HCT116 (cell line): ENCODE results near the gene MAN2B1. TPM values are rescaled to one million over a fixed set of nuclear protein-coding genes. Genes with fewer than 3 reads are reported as not detected.

Source experiments
- ATAC-seq: fragments of 200-7000 bp; cut with Tn5 transposase; 2 replicates; pipeline ENCODE4 v1.9.1; 2020; ENCODE audit warnings: mild to moderate bottlenecking, moderate library complexity
- BruUV-seq: library from RNA; stranded (reverse); fragments of 400-500 nt; replicated peaks from 2 replicates; lab custom pipeline; 2021; lab: Mats Ljungman, UMichigan
- CTCF ChIA-PET: fragments of 300-600 bp; sonication (Branson Sonifier 250); formaldehyde crosslinking; loops from one replicate; lab custom pipeline; 2021; ENCODE audit warnings: antibody characterized with exemption; lab: Charles Lee
- POLR2A ChIA-PET: fragments of 300-600, 350-600 bp; sonication (Branson Sonifier 250); formaldehyde crosslinking; loops from one replicate; lab custom pipeline; 2021; ENCODE audit warnings: antibody characterized with exemption; lab: Charles Lee
- RAD21 ChIA-PET, 2 experiments: fragments of 300-600 bp; sonication (Branson Sonifier 250); formaldehyde crosslinking; loops; one replicate each; lab custom pipeline; 2023; ENCODE audit warnings: low total read pairs in 2 of 2; ENCODE audit not compliant: uncharacterized antibody in 2 of 2, unreplicated experiment in 2 of 2, low non-redundant PET in 1 of 2; lab: Charles Lee
- DNase-seq: peaks from one replicate; pipeline ENCODE4 v3.0.0-alpha.2; 2010; ENCODE audit warnings: low read depth, low spot score
- H2AFZ ChIP-seq: fragments of 200-600 bp; shearing (Covaris generic), sonication (generic); 2 replicates; pipeline ENCODE4 v1.6.1; 2017; ENCODE audit warnings: low read depth, mixed run types, mixed read lengths, antibody characterized with exemption, low read length; ENCODE audit not compliant: poor library complexity, severe bottlenecking
- H3K27ac ChIP-seq: 2 replicates; pipeline ENCODE4 v1.5.1; 2012; ENCODE audit warnings: low read depth, low read length
- H3K27me3 ChIP-seq: fragments of 200-600 bp; sonication (generic); 2 replicates; pipeline ENCODE4 v1.6.1; 2016; ENCODE audit warnings: mixed run types, low read length, mixed read lengths; ENCODE audit not compliant: insufficient read depth
- H3K36me3 ChIP-seq, 2 experiments: fragments of 200-500 bp in 1 of 2; fragments of 200-600 bp in 1 of 2; sonication (Bioruptor generic) in 1 of 2; sonication (generic) in 1 of 2; 2 replicates each; pipeline versions ENCODE4 v1.5.1 to v1.6.1; 2014 to 2016; ENCODE audit warnings: low read length in 2 of 2, inconsistent platforms in 1 of 2, mixed read lengths in 1 of 2, mixed run types in 1 of 2; ENCODE audit not compliant: insufficient read depth in 2 of 2, control insufficient read depth in 1 of 2
- H3K4me1 ChIP-seq, 2 experiments: fragments of 200-600 bp in 1 of 2; sonication (generic) in 1 of 2; 2 replicates each; pipeline versions ENCODE4 v1.5.1 to v1.6.1; 2012 to 2017; ENCODE audit warnings: low read length in 2 of 2, inconsistent platforms in 1 of 2, mild to moderate bottlenecking in 1 of 2, mixed read lengths in 1 of 2, mixed run types in 1 of 2, moderate library complexity in 1 of 2; ENCODE audit not compliant: insufficient read depth in 2 of 2, control insufficient read depth in 1 of 2
- H3K4me2 ChIP-seq: fragments of 200-600 bp; sonication (generic); 2 replicates; pipeline ENCODE4 v1.6.1; 2017; ENCODE audit warnings: mixed run types, low read length, mixed read lengths
- H3K4me3 ChIP-seq, 2 experiments: fragments of 200-600 bp in 1 of 2; sonication (generic) in 1 of 2; replicated peaks in 1 of 2; 2 replicates each; pipeline ENCODE4 v1.5.1; 2011 to 2016; ENCODE audit warnings: low read length in 2 of 2, control low read depth in 1 of 2, low read depth in 1 of 2, mild to moderate bottlenecking in 1 of 2, mixed read lengths in 1 of 2, mixed run types in 1 of 2
- H3K79me2 ChIP-seq: fragments of 200-600 bp; sonication (generic); 2 replicates; pipeline ENCODE4 v1.6.1; 2017; ENCODE audit warnings: mild to moderate bottlenecking, mixed run types, low read length, moderate library complexity, mixed read lengths; ENCODE audit not compliant: insufficient read depth
- H3K9ac ChIP-seq: fragments of 200-600 bp; sonication (generic); 2 replicates; pipeline ENCODE4 v1.6.1; 2016; ENCODE audit warnings: low read length, mixed read lengths
- H3K9me2 ChIP-seq: fragments of 200-600 bp; sonication (generic), shearing (Covaris generic); 2 replicates; pipeline ENCODE4 v1.6.1; 2017; ENCODE audit warnings: mixed run types, mild to moderate bottlenecking, moderate library complexity; ENCODE audit not compliant: insufficient read depth
- H3K9me3 ChIP-seq, 2 experiments: fragments of 200-500 bp in 1 of 2; fragments of 200-600 bp in 1 of 2; sonication (Bioruptor generic) in 1 of 2; sonication (generic) in 1 of 2; 2 replicates each; pipeline ENCODE4 v1.6.1; 2014 to 2017; ENCODE audit warnings: low read length in 2 of 2, mixed read lengths in 2 of 2, inconsistent platforms in 1 of 2, low read depth in 1 of 2, mild to moderate bottlenecking in 1 of 2, mixed run types in 1 of 2, moderate library complexity in 1 of 2; ENCODE audit not compliant: control insufficient read depth in 1 of 2, insufficient read depth in 1 of 2
- H4K20me1 ChIP-seq: fragments of 200-600 bp; sonication (generic), shearing (Covaris generic); 2 replicates; pipeline ENCODE4 v1.6.1; 2017; ENCODE audit warnings: mixed run types, mild to moderate bottlenecking, moderate library complexity; ENCODE audit not compliant: insufficient read depth
- ELF1 ChIP-seq: IDR thresholded peaks from 2 replicates; pipeline ENCODE4 v1.6.1; 2012; ENCODE audit warnings: low read depth, borderline replicate concordance
- EZH2phosphoT487 ChIP-seq: fragments of 200-600 bp; IDR thresholded peaks from 2 replicates; pipeline ENCODE4 v1.6.1; 2018; ENCODE audit warnings: antibody characterized with exemption, borderline replicate concordance
- JUND ChIP-seq: IDR thresholded peaks from 2 replicates; pipeline ENCODE4 v1.6.1; 2012
- POLR2A ChIP-seq: IDR thresholded peaks from 2 replicates; pipeline ENCODE4 v1.7.0; 2011; ENCODE audit warnings: borderline replicate concordance; ENCODE audit not compliant: insufficient read depth, insufficient read length; ENCODE audit errors: extremely low read depth
- SIN3A ChIP-seq: IDR thresholded peaks from 2 replicates; pipeline ENCODE4 v1.6.1; 2012; ENCODE audit warnings: low read depth
- SP1 ChIP-seq: IDR thresholded peaks from 2 replicates; pipeline ENCODE4 v1.6.1; 2012; ENCODE audit warnings: low read depth
- TCF7L2 ChIP-seq: IDR thresholded peaks from 2 replicates; pipeline ENCODE4 v1.7.0; 2011; ENCODE audit warnings: borderline replicate concordance, inconsistent platforms; ENCODE audit not compliant: insufficient read depth, insufficient read length; ENCODE audit errors: extremely low read depth
- YY1 ChIP-seq: IDR thresholded peaks from 2 replicates; pipeline ENCODE4 v1.6.1; 2011; ENCODE audit warnings: low read length, low read depth, moderate library complexity, mild to moderate bottlenecking; ENCODE audit not compliant: insufficient replicate concordance; ENCODE audit errors: extremely low read depth
- ZFX ChIP-seq: fragments of 450-650 bp; IDR thresholded peaks from 2 replicates; pipeline ENCODE4 v1.6.1; 2017
- ZNF274 ChIP-seq: fragments of 200-500 bp; sonication (Bioruptor generic); IDR thresholded peaks from 2 replicates; pipeline ENCODE4 v1.6.1; 2014; ENCODE audit warnings: mild to moderate bottlenecking, low read depth, low read length, inconsistent platforms
- intact Hi-C: fragments of 100-400 bp; cut with micrococcal nuclease; formaldehyde crosslinking; loops from 2 replicates; pipeline ENCODE4 v1.10.0; 2022
- total RNA-seq: library from RNA; stranded (reverse); gene quantifications from one replicate; pipeline ENCODE4 v1.2.1, GENCODE V29; 2021; ENCODE audit not compliant: unreplicated experiment
- TF ChIP-seq, protein P1 (sequence below): IDR thresholded peaks from 2 replicates; pipeline ENCODE4 v1.6.1; 2012; ENCODE audit warnings: low read depth
- TF ChIP-seq, protein P2 (sequence below): IDR thresholded peaks from 2 replicates; pipeline ENCODE4 v1.6.1; 2012
- TF ChIP-seq, protein P3 (sequence below): IDR thresholded peaks from 2 replicates; pipeline ENCODE4 v1.6.1; 2011; ENCODE audit warnings: mild to moderate bottlenecking, low read length, moderate library complexity; ENCODE audit not compliant: insufficient replicate concordance; ENCODE audit errors: extremely low read depth
- TF ChIP-seq, protein P4 (sequence below), 3 experiments: fragments of 200-600 bp in 1 of 3; sonication (generic) in 1 of 3; IDR thresholded peaks in 2 of 3; conservative IDR thresholded peaks in 1 of 3; 2 replicates each; pipeline ENCODE4 v1.5.1; 2012 to 2017; ENCODE audit warnings: low read depth in 2 of 3, low read length in 2 of 3, antibody characterized with exemption in 1 of 3, borderline replicate concordance in 1 of 3, control low read depth in 1 of 3, mild to moderate bottlenecking in 1 of 3, mixed read lengths in 1 of 3, mixed run types in 1 of 3, moderate library complexity in 1 of 3; ENCODE audit not compliant: insufficient read depth in 1 of 3

Gene MAN2B1
- total RNA-seq, 1 experiment from 2014 or later = 48.3 TPM

DNA sequence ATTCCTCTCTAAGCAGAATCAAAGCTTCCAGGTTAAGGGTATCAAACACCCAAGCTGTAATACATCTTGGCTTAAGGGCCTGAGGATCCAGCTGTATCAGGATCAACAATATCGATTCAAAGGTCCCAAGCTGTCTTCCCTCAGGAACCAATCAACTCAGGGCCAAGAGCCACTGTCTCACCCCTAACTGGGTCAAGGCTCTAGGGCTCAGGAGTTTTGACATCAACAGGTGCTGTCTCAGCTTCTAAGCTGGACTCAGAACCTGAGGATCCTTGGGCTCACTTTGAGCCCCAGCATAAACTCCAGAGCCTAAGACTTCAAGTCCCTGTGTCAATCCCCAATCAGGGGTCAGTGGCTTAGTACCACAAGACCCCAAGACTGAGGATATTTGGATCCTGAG, 29.0 kb upstream of the MAN2B1 start:
- Histone ChIP-seq H4K20me1 (no peaks in the 10 kb centered on the region), H3K9me2 (no peaks in the 10 kb centered on the region), H3K27ac (no peak overlapping the region), H3K4me3 (peak overlapping the region; percentile 88 to 92), H2AFZ (no peak overlapping the region), H3K9me3 (no peaks in the 10 kb centered on the region), H3K4me1 (peaks cover 9 to 23% of the 10 kb centered on the region in 2 experiments; a peak in 3 of 4 replicates), H3K79me2 (peaks cover 10% of the 10 kb centered on the region; the same call in 1 of the 2 replicates), H3K4me2 (peak overlapping the region; percentile 93), H3K27me3 (no peaks in the 10 kb centered on the region), H3K36me3 (peaks cover 8 to 12% of the 10 kb centered on the region in 2 experiments; a peak in 3 of 4 replicates), H3K9ac (peak overlapping the region; percentile 90)
- BruUV-seq = no TSS peak
- ATAC-seq = no peak
- no peak for DNase-seq
- CTCF ChIA-PET = no interaction called here
- POLR2A ChIA-PET = no interaction called here
- intact Hi-C loops = no loop called here
- RAD21 ChIA-PET = no interaction called here
- no peak for TF ChIP-seq POLR2A
- TF ChIP-seq, protein P1, sequence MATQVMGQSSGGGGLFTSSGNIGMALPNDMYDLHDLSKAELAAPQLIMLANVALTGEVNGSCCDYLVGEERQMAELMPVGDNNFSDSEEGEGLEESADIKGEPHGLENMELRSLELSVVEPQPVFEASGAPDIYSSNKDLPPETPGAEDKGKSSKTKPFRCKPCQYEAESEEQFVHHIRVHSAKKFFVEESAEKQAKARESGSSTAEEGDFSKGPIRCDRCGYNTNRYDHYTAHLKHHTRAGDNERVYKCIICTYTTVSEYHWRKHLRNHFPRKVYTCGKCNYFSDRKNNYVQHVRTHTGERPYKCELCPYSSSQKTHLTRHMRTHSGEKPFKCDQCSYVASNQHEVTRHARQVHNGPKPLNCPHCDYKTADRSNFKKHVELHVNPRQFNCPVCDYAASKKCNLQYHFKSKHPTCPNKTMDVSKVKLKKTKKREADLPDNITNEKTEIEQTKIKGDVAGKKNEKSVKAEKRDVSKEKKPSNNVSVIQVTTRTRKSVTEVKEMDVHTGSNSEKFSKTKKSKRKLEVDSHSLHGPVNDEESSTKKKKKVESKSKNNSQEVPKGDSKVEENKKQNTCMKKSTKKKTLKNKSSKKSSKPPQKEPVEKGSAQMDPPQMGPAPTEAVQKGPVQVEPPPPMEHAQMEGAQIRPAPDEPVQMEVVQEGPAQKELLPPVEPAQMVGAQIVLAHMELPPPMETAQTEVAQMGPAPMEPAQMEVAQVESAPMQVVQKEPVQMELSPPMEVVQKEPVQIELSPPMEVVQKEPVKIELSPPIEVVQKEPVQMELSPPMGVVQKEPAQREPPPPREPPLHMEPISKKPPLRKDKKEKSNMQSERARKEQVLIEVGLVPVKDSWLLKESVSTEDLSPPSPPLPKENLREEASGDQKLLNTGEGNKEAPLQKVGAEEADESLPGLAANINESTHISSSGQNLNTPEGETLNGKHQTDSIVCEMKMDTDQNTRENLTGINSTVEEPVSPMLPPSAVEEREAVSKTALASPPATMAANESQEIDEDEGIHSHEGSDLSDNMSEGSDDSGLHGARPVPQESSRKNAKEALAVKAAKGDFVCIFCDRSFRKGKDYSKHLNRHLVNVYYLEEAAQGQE = no peak
- no peak for TF ChIP-seq ZFX
- TF ChIP-seq EZH2phosphoT487 = no peak
- TF ChIP-seq, protein P2, sequence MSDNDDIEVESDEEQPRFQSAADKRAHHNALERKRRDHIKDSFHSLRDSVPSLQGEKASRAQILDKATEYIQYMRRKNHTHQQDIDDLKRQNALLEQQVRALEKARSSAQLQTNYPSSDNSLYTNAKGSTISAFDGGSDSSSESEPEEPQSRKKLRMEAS = no peak
- TF ChIP-seq ELF1 = no peak
- no peak for TF ChIP-seq SIN3A
- TF ChIP-seq TCF7L2 = no peak
- TF ChIP-seq, protein P3, sequence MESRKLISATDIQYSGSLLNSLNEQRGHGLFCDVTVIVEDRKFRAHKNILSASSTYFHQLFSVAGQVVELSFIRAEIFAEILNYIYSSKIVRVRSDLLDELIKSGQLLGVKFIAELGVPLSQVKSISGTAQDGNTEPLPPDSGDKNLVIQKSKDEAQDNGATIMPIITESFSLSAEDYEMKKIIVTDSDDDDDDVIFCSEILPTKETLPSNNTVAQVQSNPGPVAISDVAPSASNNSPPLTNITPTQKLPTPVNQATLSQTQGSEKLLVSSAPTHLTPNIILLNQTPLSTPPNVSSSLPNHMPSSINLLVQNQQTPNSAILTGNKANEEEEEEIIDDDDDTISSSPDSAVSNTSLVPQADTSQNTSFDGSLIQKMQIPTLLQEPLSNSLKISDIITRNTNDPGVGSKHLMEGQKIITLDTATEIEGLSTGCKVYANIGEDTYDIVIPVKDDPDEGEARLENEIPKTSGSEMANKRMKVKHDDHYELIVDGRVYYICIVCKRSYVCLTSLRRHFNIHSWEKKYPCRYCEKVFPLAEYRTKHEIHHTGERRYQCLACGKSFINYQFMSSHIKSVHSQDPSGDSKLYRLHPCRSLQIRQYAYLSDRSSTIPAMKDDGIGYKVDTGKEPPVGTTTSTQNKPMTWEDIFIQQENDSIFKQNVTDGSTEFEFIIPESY = no peak
- no peak for TF ChIP-seq YY1
- TF ChIP-seq ZNF274 = no peak
- TF ChIP-seq SP1 = no peak
- no peak for TF ChIP-seq JUND
- TF ChIP-seq, protein P4, sequence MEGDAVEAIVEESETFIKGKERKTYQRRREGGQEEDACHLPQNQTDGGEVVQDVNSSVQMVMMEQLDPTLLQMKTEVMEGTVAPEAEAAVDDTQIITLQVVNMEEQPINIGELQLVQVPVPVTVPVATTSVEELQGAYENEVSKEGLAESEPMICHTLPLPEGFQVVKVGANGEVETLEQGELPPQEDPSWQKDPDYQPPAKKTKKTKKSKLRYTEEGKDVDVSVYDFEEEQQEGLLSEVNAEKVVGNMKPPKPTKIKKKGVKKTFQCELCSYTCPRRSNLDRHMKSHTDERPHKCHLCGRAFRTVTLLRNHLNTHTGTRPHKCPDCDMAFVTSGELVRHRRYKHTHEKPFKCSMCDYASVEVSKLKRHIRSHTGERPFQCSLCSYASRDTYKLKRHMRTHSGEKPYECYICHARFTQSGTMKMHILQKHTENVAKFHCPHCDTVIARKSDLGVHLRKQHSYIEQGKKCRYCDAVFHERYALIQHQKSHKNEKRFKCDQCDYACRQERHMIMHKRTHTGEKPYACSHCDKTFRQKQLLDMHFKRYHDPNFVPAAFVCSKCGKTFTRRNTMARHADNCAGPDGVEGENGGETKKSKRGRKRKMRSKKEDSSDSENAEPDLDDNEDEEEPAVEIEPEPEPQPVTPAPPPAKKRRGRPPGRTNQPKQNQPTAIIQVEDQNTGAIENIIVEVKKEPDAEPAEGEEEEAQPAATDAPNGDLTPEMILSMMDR (IDR thresholded peaks at IDR 0.05 in 2 of 3, conservative IDR thresholded peaks at IDR 0.05 in 1 of 3; ENCODE audit: borderline replicate concordance in 1 of 3, insufficient read depth in 1 of 3, low read depth in 2 of 3, low read length in 2 of 3) = no peak
